Ovary (tissue), 9 donors: ENCODE data around the gene CCDC14. TPM values are rescaled to one million over a fixed set of nuclear protein-coding genes. Genes with fewer than 3 reads are reported as not detected.

Experiments
- DNase-seq, 5 donors: peaks; one replicate each; pipeline ENCODE4 v3.0.0-alpha.2; 2019 to 2020
- H3K27ac ChIP-seq, 2 donors: fragments of 200-600 bp; one replicate each; pipeline versions ENCODE4 v1.5.1 to v1.8.0; 2019 to 2022
- H3K27me3 ChIP-seq: fragments of 200-600 bp; one replicate; pipeline ENCODE4 v1.8.0; 2022
- H3K36me3 ChIP-seq: fragments of 200-600 bp; sonication (generic); one replicate; pipeline ENCODE4 v1.5.1; 2019
- H3K4me1 ChIP-seq: one replicate; pipeline ENCODE4 v1.8.1; 2013; ENCODE audit warnings: mild to moderate bottlenecking, moderate library complexity; ENCODE audit not compliant: insufficient read depth
- H3K4me3 ChIP-seq: fragments of 200-600 bp; sonication (generic); one replicate; pipeline ENCODE4 v1.5.1; 2017
- H3K9me3 ChIP-seq, 2 donors: fragments of 200-600 bp in 1 of 2; sonication (generic) in 1 of 2; one replicate each; pipeline versions ENCODE4 v1.5.1 to v1.8.1; 2013 to 2019; ENCODE audit warnings: mild to moderate bottlenecking in 1 of 2, moderate library complexity in 1 of 2
- CTCF ChIP-seq, 3 donors: fragments of 450-650 bp in 2 of 3; fragments of 200-600 bp in 1 of 3; IDR thresholded peaks; one replicate each; pipeline versions ENCODE4 v1.5.1 to v1.8.0; 2016 to 2022; ENCODE audit warnings: antibody characterized with exemption in 3 of 3, mild to moderate bottlenecking in 1 of 3
- EP300 ChIP-seq: sonication (generic); formaldehyde crosslinking; IDR thresholded peaks from one replicate; pipeline ENCODE4 v1.6.1; 2017; ENCODE audit warnings: antibody characterized with exemption
- POLR2A ChIP-seq: fragments of 450-650 bp; IDR thresholded peaks from one replicate; pipeline ENCODE4 v1.6.1; 2017; ENCODE audit warnings: antibody characterized with exemption, mild to moderate bottlenecking, moderate library complexity
- WGBS, 3 donors: extraction: QIAGEN DNeasy Blood & Tissue Kit in 1 of 3; methylation state at CpG; one replicate each; pipeline versions ENCODE4 v1.1.5 to v1.1.7; 2013 to 2017; 5-methylcytosine and 5-hydroxymethylcytosine counted together
- intact Hi-C, 4 donors: fragments of 100-400 bp; cut with DNase I; formaldehyde crosslinking; loops; one replicate each; pipeline versions ENCODE4 v1.11.0 to v1.15.1; 2022 to 2023
- polyA plus RNA-seq, 2 donors: library from polyadenylated mRNA; stranded (reverse); fragments of 200-250 nt in 1 of 2; fragments of 350-450 nt in 1 of 2; fragmentation: Illumina TruSeq in 1 of 2; extraction: RNeasy Lipid Tissue Mini Kit (QIAGEN cat#74804) in 1 of 2; gene quantifications; one replicate each; pipeline ENCODE4 v1.2.3, GENCODE V29; 2013 to 2014
- total RNA-seq, 7 donors: library from RNA; depleted of rRNA in 2 of 7; stranded (reverse); fragments of >200 nt in 2 of 7; fragmentation: NEBNext Ultra II Directional in 3 of 7; extraction: Animal tissue kit (Norgen Biotek cat#: 25700) in 3 of 7; gene quantifications; one replicate each; pipeline versions ENCODE4 v1.1.0 to v1.2.4, GENCODE V29; 2016 to 2023
- donor health status: DM: no; HTN: no; CAD: no; lungs with moderate emphysema.
- donor health status: DM: no; HTN: no; CAD: no.
- donor health status: Bipolar disorder and iron deficiency.
- donor health status: DM: yes; HTN: yes; CAD: no.
- donor health status: DM: no; HTN: no; CAD: no.
- donor health status: DM: yes; HTN: yes; CAD: no.

Gene CCDC14
- total and polyA plus RNA-seq, 9 donors, result 19.9 to 32.1 (median 27.0) TPM

GRCh38 chr3:123909785-123910184 lies 51.2 kb downstream of the CCDC14 start:
- Histone ChIP-seq H3K9me3 (no peaks in the 10 kb centered on the region), H3K4me3 (no peak overlapping the region), H3K27me3 (no peaks in the 10 kb centered on the region), H3K4me1 (no peaks in the 10 kb centered on the region), H3K36me3 (no peaks in the 10 kb centered on the region), H3K27ac (no peak overlapping the region)
- TF ChIP-seq EP300 (no peak), CTCF (IDR thresholded peaks at IDR 0.05) (no peak), POLR2A (no peak)
- WGBS, 3 donors, result 90 to 94% (median 91%) methylated on average over 2 of the region's 2 CpGs
- intact Hi-C loops, result no loop called here
- DNase-seq, result no peak

- no peaks in the 10 kb centered on the region for H3K4me1 ChIP-seq
- H3K4me3 ChIP-seq, result no peak overlapping the region
- intact Hi-C loops, result no loop called here
- no peak for DNase-seq
- TF ChIP-seq EP300, result no peak
- TF ChIP-seq POLR2A, result no peak
- TF ChIP-seq CTCF (IDR thresholded peaks at IDR 0.05), result no peak
- no peaks in the 10 kb centered on the region for H3K36me3 ChIP-seq
- no peaks in the 10 kb centered on the region for H3K27me3 ChIP-seq
- 77 to 80% (median 78%) methylated on average over 2 of the region's 2 CpGs for WGBS, 3 donors
- no peak overlapping the region for H3K27ac ChIP-seq
- H3K9me3 ChIP-seq, result no peaks in the 10 kb centered on the region
These were observed 53.3 kb downstream of the CCDC14 start for GRCh38 chr3:123907720-123908119.

GRCh38 chr3:123899300-123899865 lies 61.6 kb downstream of the CCDC14 start:
- TF ChIP-seq POLR2A (no peak), EP300 (no peak), CTCF (IDR thresholded peaks at IDR 0.05) (no peak)
- DNase-seq, result no peak
- H3K27ac ChIP-seq, result no peak overlapping the region
- H3K4me3 ChIP-seq, result no peak overlapping the region
- no peaks in the 10 kb centered on the region for H3K27me3 ChIP-seq
- no peaks in the 10 kb centered on the region for H3K36me3 ChIP-seq
- H3K4me1 ChIP-seq, result no peaks in the 10 kb centered on the region
- H3K9me3 ChIP-seq, result no peaks in the 10 kb centered on the region
- intact Hi-C loops, result no loop called here
- WGBS, 3 donors, result 85 to 88% (median 86%) methylated on average over 5 of the region's 5 CpGs

GRCh38 chr3:123893012-123893411 lies 68.0 kb downstream of the CCDC14 start:
- H3K4me3 ChIP-seq, result no peak overlapping the region
- 83 to 100% (median 86%) methylated on average over 1 of the region's 1 CpG for WGBS, 3 donors
- no peaks in the 10 kb centered on the region for H3K4me1 ChIP-seq
- H3K36me3 ChIP-seq, result no peaks in the 10 kb centered on the region
- no peaks in the 10 kb centered on the region for H3K27me3 ChIP-seq
- no peak for DNase-seq
- H3K27ac ChIP-seq, result no peak overlapping the region
- no peaks in the 10 kb centered on the region for H3K9me3 ChIP-seq
- TF ChIP-seq EP300, result no peak
- TF ChIP-seq CTCF (IDR thresholded peaks at IDR 0.05), result no peak
- TF ChIP-seq POLR2A, result no peak
- intact Hi-C loops, result no loop called here
